Measurements from ENCODE around the gene ENO1. TPM values are rescaled to one million over a fixed set of nuclear protein-coding genes. Genes with fewer than 3 reads are reported as not detected.

ENO1 gene
- total and polyA plus RNA-seq, 2 of the 8 experiments (the other 6 are each of a cell fraction or from before 2014, with no cell fraction given): 1,763 to 2,117 TPM

DNA sequence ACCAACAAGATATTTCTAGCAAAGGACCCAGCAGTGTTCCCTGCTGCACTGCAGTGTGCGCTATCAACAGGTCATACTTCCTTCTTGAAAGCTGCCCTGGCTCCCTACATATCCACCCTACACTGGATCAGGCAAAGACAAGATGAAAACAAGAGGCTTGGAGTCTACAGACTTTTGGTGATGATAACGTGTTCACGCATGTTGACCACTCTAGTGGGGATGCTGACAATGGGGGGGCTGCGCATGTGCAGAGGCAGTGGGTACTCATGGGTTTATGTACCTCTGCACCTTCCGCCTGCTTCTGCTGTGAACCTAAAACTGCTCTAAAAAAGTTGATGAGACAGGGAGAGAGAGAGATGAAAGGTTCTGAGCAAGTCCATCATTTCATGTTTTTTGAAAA, 5.5 kb downstream of the ENO1 start:
- FAIRE-seq (no peak), DNase-seq (ENCODE audit: low read depth in 1 of 2, low spot score in 2 of 2) (no peak)
- Histone ChIP-seq H3K79me1 (ENCODE audit: low read depth, low read length) (peaks cover 8% of the 10 kb centered on the region), H3K4me3 (ENCODE audit: extremely low read depth in 1 of 4, insufficient read depth in 2 of 4, low read depth in 3 of 4, low read length in 4 of 4) (peak overlapping the region in 1 of 4 experiments; percentile 25; a peak in 1 of 8 replicates), H3K4ac (replicated peaks; ENCODE audit: insufficient read length, low read depth, low read length) (no peak overlapping the region), H4K20me1 (replicated peaks in 1 of 2; ENCODE audit: control insufficient read depth in 1 of 2, insufficient read depth in 2 of 2, low read length in 2 of 2) (peaks cover 36 to 42% of the 10 kb centered on the region in 2 experiments), H2BK20ac (ENCODE audit: low read length) (no peak overlapping the region), H3K56ac (replicated peaks; ENCODE audit: insufficient read length, low read depth, low read length) (no peak overlapping the region), H2BK5ac (ENCODE audit: low read depth, low read length) (peak overlapping the region; percentile 66; the same call in 1 of the 2 replicates), H3K23ac (ENCODE audit: insufficient read length) (no peak overlapping the region), H2BK12ac (ENCODE audit: low read depth, low read length) (no peak overlapping the region), H3K27me3 (replicated peaks in 1 of 4; ENCODE audit: control insufficient read depth in 3 of 4, extremely low read depth in 1 of 4, insufficient read depth in 3 of 4, low read length in 3 of 4) (no peaks in the 10 kb centered on the region), H4K5ac (ENCODE audit: insufficient read length, low read depth, low read length) (no peak overlapping the region), H2BK15ac (ENCODE audit: low read length) (no peak overlapping the region), H3K79me2 (ENCODE audit: control insufficient read depth in 1 of 2, insufficient read depth in 2 of 2, low read length in 2 of 2) (peaks cover 35 to 88% of the 10 kb centered on the region in 2 experiments), H3K27ac (ENCODE audit: low read depth, low read length) (peak overlapping the region; percentile 59; the same call in 1 of the 2 replicates), H3K23me2 (ENCODE audit: low read depth, low read length) (peaks cover under 1% of the 10 kb centered on the region; the same call in 1 of the 2 replicates), H3K18ac (ENCODE audit: extremely low read depth, low read length) (peak overlapping the region; percentile 52; the same call in 1 of the 2 replicates), H4K91ac (replicated peaks; ENCODE audit: insufficient read length, low read length) (no peak overlapping the region), H2AK5ac (ENCODE audit: low read depth, low read length) (no peak overlapping the region), H2BK120ac (replicated peaks; ENCODE audit: low read depth, low read length) (no peak overlapping the region), H3K9me3 (ENCODE audit: insufficient read depth in 2 of 2, low read depth in 1 of 2, low read length in 1 of 2) (no peaks in the 10 kb centered on the region), H4K8ac (ENCODE audit: extremely low read depth, insufficient read depth, low read length) (no peak overlapping the region), H3K36me3 (ENCODE audit: control insufficient read depth in 2 of 4, insufficient read depth in 4 of 4, low read length in 3 of 4) (peaks cover 54 to 93% (median 74%) of the 10 kb centered on the region in 4 experiments), H3K4me2 (ENCODE audit: insufficient read depth in 1 of 2, low read depth in 2 of 2, low read length in 2 of 2) (peak overlapping the region; percentile 40 to 54), H3K9ac (replicated peaks in 1 of 4; ENCODE audit: extremely low read depth in 1 of 4, low read depth in 3 of 4, low read length in 3 of 4) (no peak overlapping the region), H3K14ac (ENCODE audit: insufficient read length) (no peak overlapping the region), H3K4me1 (replicated peaks in 1 of 4; ENCODE audit: control insufficient read depth in 3 of 4, insufficient read depth in 4 of 4, low read length in 3 of 4) (peaks cover 12 to 28% (median 16%) of the 10 kb centered on the region in 4 experiments), H2AFZ (ENCODE audit: low read length) (no peak overlapping the region)
- POLR2A ChIA-PET (ENCODE audit: partially characterized antibody): interaction anchor here (0.9 to 39.6 kb wide), 13 partner anchors 3 to 136 kb away, joined by 3 to 880 read pairs (median 4); partner anchors contain the start of gene ENO1
- 85% methylated on average over 5 of the region's 5 CpGs; no CpG with 5 or more reads in 1 of the 2 experiments for WGBS, 2 experiments (ENCODE audit: extremely low coverage in 1 of 2, insufficient coverage in 1 of 2, insufficient read length in 1 of 2, insufficient replicate concordance in 2 of 2, low coverage in 1 of 2, low lambda C conversion rate in 2 of 2, missing lambda C conversion rate in 1 of 2)
- CTCF ChIA-PET (ENCODE audit: partially characterized antibody): interaction anchor here (0.9 to 5.2 kb wide), 8 partner anchors 10 to 132 kb away, joined by 3 to 47 read pairs (median 5); no protein-coding TSS in a partner anchor
- TF ChIP-seq HDAC2 (IDR thresholded peaks at IDR 0.05; ENCODE audit: borderline replicate concordance in 1 of 2, low read depth in 2 of 2, low read length in 2 of 2): no peak
- TF ChIP-seq JUN (IDR thresholded peaks at IDR 0.05; ENCODE audit: low read depth, low read length): no peak
- TF ChIP-seq TAF1 (IDR thresholded peaks at IDR 0.05; ENCODE audit: low read depth, low read length): no peak
- TF ChIP-seq POLR2A (IDR thresholded peaks at IDR 0.05; ENCODE audit: control extremely low read depth in 1 of 2, low read depth in 2 of 2, low read length in 2 of 2): peak in 1 of 2 experiments; percentile 14; a peak in 1 of 3 replicates
- TF ChIP-seq KDM1A (IDR thresholded peaks at IDR 0.05; ENCODE audit: borderline replicate concordance, low read length): no peak
- no peak for TF ChIP-seq EZH2 (IDR thresholded peaks at IDR 0.05; ENCODE audit: low read depth, low read length, severe bottlenecking)

Measured in H1 (cell line).